WTC11 (cell line): ENCODE measurements around the gene HRG. TPM values are rescaled to one million over a fixed set of nuclear protein-coding genes. Genes with fewer than 3 reads are reported as not detected.

Source experiments
- ATAC-seq: fragments of 200-7000 bp; cut with Tn5 transposase; 2 replicates; pipeline ENCODE4 v1.10.0; 2021; ENCODE audit warnings: mild to moderate bottlenecking, moderate library complexity
- Bru-seq: library from RNA; stranded (reverse); fragments of 400-500 nt; gene quantifications from one replicate; lab custom pipeline; 2021; lab: Mats Ljungman, UMichigan
- CTCF ChIA-PET: fragments of 300-600 bp; sonication (Branson Sonifier 250); formaldehyde crosslinking; loops from one replicate; lab custom pipeline; 2021; ENCODE audit warnings: antibody characterized with exemption; lab: Charles Lee
- POLR2A ChIA-PET: fragments of 350-600 bp; sonication (Branson Sonifier 250); formaldehyde crosslinking; loops from one replicate; lab custom pipeline; 2021; ENCODE audit warnings: antibody characterized with exemption; lab: Charles Lee
- DNase-seq: peaks from one replicate; pipeline ENCODE4 v3.0.0; 2021; ENCODE audit warnings: low spot score
- H3K27ac Mint-ChIP-seq: 2 replicates; pipeline ENCODE4 v1.8.0; 2021; ENCODE audit warnings: mixed read lengths
- H3K27me3 Mint-ChIP-seq: 2 replicates; pipeline ENCODE4 v1.8.0; 2021; ENCODE audit warnings: low read depth, mild to moderate bottlenecking, moderate library complexity, mixed read lengths
- H3K36me3 Mint-ChIP-seq: 2 replicates; pipeline ENCODE4 v1.8.0; 2021; ENCODE audit warnings: mixed read lengths
- H3K4me1 Mint-ChIP-seq: 2 replicates; pipeline ENCODE4 v1.8.0; 2022; ENCODE audit warnings: mixed read lengths
- H3K4me3 Mint-ChIP-seq: 2 replicates; pipeline ENCODE4 v1.8.0; 2021; ENCODE audit warnings: mild to moderate bottlenecking, moderate library complexity, mixed read lengths
- H3K9me3 Mint-ChIP-seq: 2 replicates; pipeline ENCODE4 v1.8.0; 2021; ENCODE audit warnings: mixed read lengths
- AR ChIP-seq: fragments of 250-450 bp; sonication (Bioruptor Pico); IDR thresholded peaks from 2 replicates; pipeline ENCODE4 v1.9.0; 2021; ENCODE audit warnings: mild to moderate bottlenecking
- ATF1 ChIP-seq: sonication (generic); formaldehyde crosslinking; IDR thresholded peaks from 2 replicates; pipeline ENCODE4 v1.8.1; 2023; ENCODE audit warnings: mild to moderate bottlenecking, moderate library complexity, missing genetic modification reagents
- ATF3 ChIP-seq: sonication (generic); formaldehyde crosslinking; conservative IDR thresholded peaks from 2 replicates; pipeline ENCODE4 v1.8.1; 2022; ENCODE audit warnings: mild to moderate bottlenecking, missing genetic modification reagents
- CDX4 ChIP-seq: fragments of 250-450 bp; sonication (Bioruptor Pico); IDR thresholded peaks from 2 replicates; pipeline ENCODE4 v1.9.0; 2021; ENCODE audit warnings: moderate library complexity, mild to moderate bottlenecking, inconsistent platforms, borderline replicate concordance
- CREM ChIP-seq: sonication (generic); formaldehyde crosslinking; IDR thresholded peaks from 2 replicates; pipeline ENCODE4 v1.8.1; 2022; ENCODE audit warnings: mild to moderate bottlenecking, missing genetic modification reagents, moderate library complexity
- E2F5 ChIP-seq: sonication (generic); formaldehyde crosslinking; IDR thresholded peaks from 2 replicates; pipeline ENCODE4 v1.8.1; 2022; ENCODE audit warnings: mild to moderate bottlenecking, moderate library complexity, missing genetic modification reagents
- EMX1 ChIP-seq: fragments of 250-450 bp; sonication (Bioruptor Pico); IDR thresholded peaks from 2 replicates; pipeline ENCODE4 v1.8.0; 2021; ENCODE audit warnings: mild to moderate bottlenecking
- ESRRA ChIP-seq: sonication (generic); formaldehyde crosslinking; IDR thresholded peaks from 2 replicates; pipeline ENCODE4 v1.8.1; 2022; ENCODE audit warnings: mild to moderate bottlenecking, missing genetic modification reagents, borderline replicate concordance
- FOXJ3 ChIP-seq: sonication (generic); formaldehyde crosslinking; IDR thresholded peaks from 2 replicates; pipeline ENCODE4 v1.9.0; 2021; ENCODE audit warnings: missing genetic modification reagents, mild to moderate bottlenecking, borderline replicate concordance
- FOXK1 ChIP-seq: sonication (generic); formaldehyde crosslinking; IDR thresholded peaks from 2 replicates; pipeline ENCODE4 v1.8.0; 2022; ENCODE audit warnings: mild to moderate bottlenecking, moderate library complexity, missing genetic modification reagents
- FOXP1 ChIP-seq: sonication (generic); formaldehyde crosslinking; IDR thresholded peaks from 2 replicates; pipeline ENCODE4 v1.8.0; 2022; ENCODE audit warnings: missing genetic modification reagents, mild to moderate bottlenecking, moderate library complexity, borderline replicate concordance
- KAT7 ChIP-seq: sonication (generic); formaldehyde crosslinking; IDR thresholded peaks from 2 replicates; pipeline ENCODE4 v1.8.1; 2023; ENCODE audit warnings: missing genetic modification reagents, mild to moderate bottlenecking, borderline replicate concordance
- NR3C1 ChIP-seq: sonication (generic); formaldehyde crosslinking; conservative IDR thresholded peaks from 2 replicates; pipeline ENCODE4 v1.8.1; 2023; ENCODE audit warnings: low read depth, mild to moderate bottlenecking, missing genetic modification reagents
- RELA ChIP-seq: sonication (generic); formaldehyde crosslinking; IDR thresholded peaks from 2 replicates; pipeline ENCODE4 v1.8.1; 2022; ENCODE audit warnings: missing genetic modification reagents, mild to moderate bottlenecking, borderline replicate concordance
- STAT6 ChIP-seq: sonication (generic); formaldehyde crosslinking; conservative IDR thresholded peaks from 2 replicates; pipeline ENCODE4 v1.8.1; 2023; ENCODE audit warnings: mild to moderate bottlenecking, low read depth, missing genetic modification reagents, moderate library complexity
- ZBTB21 ChIP-seq: sonication (generic); formaldehyde crosslinking; IDR thresholded peaks from 2 replicates; pipeline ENCODE4 v1.8.1; 2023; ENCODE audit warnings: mild to moderate bottlenecking, missing genetic modification reagents, borderline replicate concordance
- ZMAT4 ChIP-seq: fragments of 250-450 bp; sonication (Bioruptor Pico); IDR thresholded peaks from 2 replicates; pipeline ENCODE4 v1.9.0; 2021; ENCODE audit warnings: mild to moderate bottlenecking
- ZNF121 ChIP-seq: sonication (generic); formaldehyde crosslinking; IDR thresholded peaks from 2 replicates; pipeline ENCODE4 v1.8.0; 2023; ENCODE audit warnings: missing genetic modification reagents
- long read RNA-seq, 3 experiments: library from RNA in 1 of 3; library from capped mRNA in 1 of 3; library from polyadenylated mRNA in 1 of 3; unstranded in 2 of 3; stranded (forward) in 1 of 3; transcript quantifications; one replicate each; pipeline ENCODE4 v2.0.0, GENCODE V29; 2021
- total RNA-seq: library from RNA; stranded (reverse); gene quantifications from 3 replicates; pipeline ENCODE4 v1.2.3, GENCODE V29; 2021

HRG gene
- total RNA-seq = 0.11 to 0.24 TPM (median 0.11 TPM) in 3 replicates
- percentile 4 among the genes with signal in this experiment for Bru-seq, nascent RNA
- long read RNA-seq, experiment 1 = 0 reads
- long read RNA-seq, experiment 2 = 0 reads
- long read RNA-seq, experiment 3 = 0 reads

- H3K27ac Mint-ChIP-seq = no peak within 1 kb of the TSS
- CTCF ChIA-PET = no interaction called here
- DNase-seq = no peak
Observed at GRCh38 chr3:186665625-186666188, at the start of gene HRG. HRG (plus strand) TSS chr3:186666014; CDS start chr3:186666032, 18 bp downstream.

More at GRCh38 chr3:186665625-186666188, at the start of gene HRG:
- no peaks in the 10 kb centered on the region for H3K36me3 Mint-ChIP-seq
- no peak within 1 kb of the TSS for H3K4me3 Mint-ChIP-seq
- POLR2A ChIA-PET = interaction anchor here (0.6 kb wide), 1 partner anchor 97 kb away, joined by 4 read pairs; no protein-coding TSS in a partner anchor
- no peak for TF ChIP-seq NR3C1 (CRISPR knock-in tag)
- no peak for TF ChIP-seq CDX4
- TF ChIP-seq ATF3 (CRISPR knock-in tag) = no peak
- no peak for TF ChIP-seq ZBTB21
- TF ChIP-seq FOXJ3 (CRISPR knock-in tag) = no peak
- TF ChIP-seq ATF1 (CRISPR knock-in tag) = no peak
- TF ChIP-seq EMX1 (CRISPR knock-in tag) = no peak
- TF ChIP-seq RELA = no peak
- no peak for TF ChIP-seq FOXP1 (CRISPR knock-in tag)
- TF ChIP-seq CREM (CRISPR knock-in tag) = no peak
- TF ChIP-seq FOXK1 (CRISPR knock-in tag) = no peak
- TF ChIP-seq ESRRA (CRISPR knock-in tag) = no peak
- TF ChIP-seq AR (CRISPR knock-in tag) = no peak
- TF ChIP-seq KAT7 (CRISPR knock-in tag) = no peak
- TF ChIP-seq STAT6 (CRISPR knock-in tag) = no peak
- TF ChIP-seq E2F5 = no peak
- TF ChIP-seq ZMAT4 (CRISPR knock-in tag) = no peak
- no peak for TF ChIP-seq ZNF121 (CRISPR knock-in tag)
- H3K27me3 Mint-ChIP-seq = no peaks in the 10 kb centered on the region; the same call in 1 of the 2 replicates
- H3K9me3 Mint-ChIP-seq = no peaks in the 10 kb centered on the region
- H3K4me1 Mint-ChIP-seq = peaks cover 56% of the 10 kb centered on the region
- no peak for ATAC-seq
